H1 (cell line): ENCODE measurements around the gene WDR38. TPM values are rescaled to one million over a fixed set of nuclear protein-coding genes. Genes with fewer than 3 reads are reported as not detected.

Source experiments
- CTCF ChIA-PET: fragments of 300-600 bp; sonication (Branson Sonifier 250); formaldehyde crosslinking; loops from one replicate; lab custom pipeline; 2021; ENCODE audit not compliant: partially characterized antibody; lab: Charles Lee
- POLR2A ChIA-PET: fragments of 300-600 bp; sonication (Branson Sonifier 250); formaldehyde crosslinking; loops from one replicate; lab custom pipeline; 2021; ENCODE audit warnings: inconsistent platforms; ENCODE audit not compliant: partially characterized antibody; lab: Charles Lee
- DNase-seq, 2 experiments: peaks; one replicate each; pipeline versions ENCODE4 v3.0.0 to v3.0.0-alpha.2; 2010 to 2022; ENCODE audit warnings: low spot score in 2 of 2, low read depth in 1 of 2, mixed read lengths in 1 of 2
- FAIRE-seq: peaks from 2 replicates; lab custom pipeline; 2011; peaks lifted over from hg19 to GRCh38; lab: Jason Lieb, UNC
- H2AFZ ChIP-seq: 2 replicates; pipeline ENCODE4 v1.8.1; 2012; ENCODE audit warnings: low read length, inconsistent platforms
- H2AK5ac ChIP-seq: 2 replicates; pipeline ENCODE4 v1.6.1; 2013; ENCODE audit warnings: low read depth, low read length
- H2BK120ac ChIP-seq: replicated peaks from 2 replicates; pipeline ENCODE3; 2013; ENCODE audit warnings: low read depth, low read length, inconsistent platforms
- H2BK12ac ChIP-seq: 2 replicates; pipeline ENCODE4 v1.6.1; 2013; ENCODE audit warnings: low read depth, low read length
- H2BK15ac ChIP-seq: 2 replicates; pipeline ENCODE4 v1.6.1; 2013; ENCODE audit warnings: low read length
- H2BK20ac ChIP-seq: 2 replicates; pipeline ENCODE4 v1.6.1; 2013; ENCODE audit warnings: low read length
- H2BK5ac ChIP-seq: 2 replicates; pipeline ENCODE4 v1.6.1; 2013; ENCODE audit warnings: low read depth, low read length
- H3K14ac ChIP-seq: 2 replicates; pipeline ENCODE4 v1.6.1; 2013; ENCODE audit warnings: inconsistent platforms; ENCODE audit not compliant: insufficient read length
- H3K18ac ChIP-seq: 2 replicates; pipeline ENCODE4 v1.6.1; 2013; ENCODE audit warnings: low read length; ENCODE audit errors: extremely low read depth
- H3K23ac ChIP-seq: 2 replicates; pipeline ENCODE4 v1.6.1; 2013; ENCODE audit warnings: inconsistent platforms; ENCODE audit not compliant: insufficient read length
- H3K23me2 ChIP-seq: 2 replicates; pipeline ENCODE4 v1.6.1; 2013; ENCODE audit warnings: low read depth, low read length
- H3K27ac ChIP-seq: 2 replicates; pipeline ENCODE4 v1.6.1; 2011; ENCODE audit warnings: low read depth, low read length, inconsistent platforms
- H3K27me3 ChIP-seq, 4 experiments: replicated peaks in 1 of 4; 1 replicate in 1 of 4; 2 replicates in 3 of 4; pipeline versions ENCODE4 v1.6.1 to v1.8.1; 2011 to 2013; ENCODE audit warnings: low read length in 3 of 4, mild to moderate bottlenecking in 3 of 4, inconsistent platforms in 2 of 4, mixed read lengths in 2 of 4, moderate library complexity in 1 of 4; ENCODE audit not compliant: control insufficient read depth in 3 of 4, insufficient read depth in 3 of 4; ENCODE audit errors: extremely low read depth in 1 of 4
- H3K36me3 ChIP-seq, 4 experiments: 2 replicates each; pipeline versions ENCODE4 v1.6.1 to v1.8.1; 2011 to 2013; ENCODE audit warnings: mild to moderate bottlenecking in 4 of 4, low read length in 3 of 4, moderate library complexity in 2 of 4, control low read depth in 1 of 4, inconsistent platforms in 1 of 4; ENCODE audit not compliant: insufficient read depth in 4 of 4, control insufficient read depth in 2 of 4
- H3K4ac ChIP-seq: replicated peaks from 2 replicates; pipeline ENCODE3; 2013; ENCODE audit warnings: low read length, low read depth, mixed read lengths, inconsistent platforms; ENCODE audit not compliant: insufficient read length
- H3K4me1 ChIP-seq, 4 experiments: replicated peaks in 1 of 4; 1 replicate in 1 of 4; 2 replicates in 3 of 4; pipeline versions ENCODE4 v1.6.1 to v1.8.1; 2011 to 2013; ENCODE audit warnings: low read length in 3 of 4, inconsistent platforms in 2 of 4, mixed read lengths in 1 of 4; ENCODE audit not compliant: insufficient read depth in 4 of 4, control insufficient read depth in 3 of 4
- H3K4me2 ChIP-seq, 2 experiments: 2 replicates each; pipeline versions ENCODE4 v1.6.1 to v1.8.1; 2011 to 2013; ENCODE audit warnings: low read depth in 2 of 2, low read length in 2 of 2, control low read depth in 1 of 2, inconsistent platforms in 1 of 2, mild to moderate bottlenecking in 1 of 2; ENCODE audit not compliant: insufficient read depth in 1 of 2
- H3K4me3 ChIP-seq, 4 experiments: fragments of 200-600, 300-600 bp in 1 of 4; sonication (generic), shearing (Covaris generic), sonication (Bioruptor Twin) in 1 of 4; 2 replicates each; pipeline versions ENCODE4 v1.5.1 to v1.8.1; 2011 to 2016; ENCODE audit warnings: low read length in 4 of 4, low read depth in 3 of 4, control low read depth in 2 of 4, inconsistent platforms in 2 of 4, mild to moderate bottlenecking in 2 of 4, mixed read lengths in 1 of 4, moderate library complexity in 1 of 4; ENCODE audit not compliant: insufficient read depth in 2 of 4; ENCODE audit errors: extremely low read depth in 1 of 4
- H3K56ac ChIP-seq: replicated peaks from 2 replicates; pipeline ENCODE3; 2013; ENCODE audit warnings: low read depth, mild to moderate bottlenecking, mixed read lengths, low read length, inconsistent platforms; ENCODE audit not compliant: insufficient read length
- H3K79me1 ChIP-seq: 2 replicates; pipeline ENCODE4 v1.6.1; 2013; ENCODE audit warnings: low read depth, low read length, control low read depth
- H3K79me2 ChIP-seq, 2 experiments: 2 replicates each; pipeline versions ENCODE4 v1.6.1 to v1.8.1; 2012 to 2013; ENCODE audit warnings: low read length in 2 of 2, mild to moderate bottlenecking in 2 of 2, inconsistent platforms in 1 of 2; ENCODE audit not compliant: insufficient read depth in 2 of 2, control insufficient read depth in 1 of 2
- H3K9ac ChIP-seq, 4 experiments: replicated peaks in 1 of 4; 1 replicate in 1 of 4; 2 replicates in 3 of 4; pipeline versions ENCODE4 v1.6.1 to v1.8.1; 2011 to 2013; ENCODE audit warnings: low read depth in 3 of 4, low read length in 3 of 4, control low read depth in 2 of 4, mild to moderate bottlenecking in 2 of 4, moderate library complexity in 2 of 4, inconsistent platforms in 1 of 4; ENCODE audit errors: extremely low read depth in 1 of 4
- H3K9me3 ChIP-seq, 2 experiments: 2 replicates each; pipeline versions ENCODE4 v1.6.1 to v1.8.1; 2012 to 2013; ENCODE audit warnings: mild to moderate bottlenecking in 2 of 2, moderate library complexity in 2 of 2, control low read depth in 1 of 2, inconsistent platforms in 1 of 2, low read depth in 1 of 2, low read length in 1 of 2, mixed read lengths in 1 of 2; ENCODE audit not compliant: insufficient read depth in 2 of 2
- H4K20me1 ChIP-seq, 2 experiments: replicated peaks in 1 of 2; 2 replicates each; pipeline versions ENCODE3 to v1.8.1; 2011 to 2013; ENCODE audit warnings: inconsistent platforms in 2 of 2, low read length in 2 of 2, mild to moderate bottlenecking in 1 of 2; ENCODE audit not compliant: insufficient read depth in 2 of 2, control insufficient read depth in 1 of 2
- H4K5ac ChIP-seq: 2 replicates; pipeline ENCODE4 v1.6.1; 2013; ENCODE audit warnings: low read length, low read depth, mixed read lengths, inconsistent platforms; ENCODE audit not compliant: insufficient read length
- H4K8ac ChIP-seq: 2 replicates; pipeline ENCODE4 v1.8.0; 2013; ENCODE audit warnings: mild to moderate bottlenecking, moderate library complexity, low read length, inconsistent platforms; ENCODE audit not compliant: insufficient read depth; ENCODE audit errors: extremely low read depth
- H4K91ac ChIP-seq: replicated peaks from 2 replicates; pipeline ENCODE3; 2013; ENCODE audit warnings: low read length, mixed read lengths, inconsistent platforms; ENCODE audit not compliant: insufficient read length
- POU5F1 ChIP-seq: IDR thresholded peaks from 2 replicates; pipeline ENCODE4 v1.6.1; 2011; ENCODE audit warnings: low read depth, mild to moderate bottlenecking, low read length, moderate library complexity
- RNF2 ChIP-seq: fragments of 200-900, 300-1000 bp; sonication (generic); IDR thresholded peaks from 2 replicates; pipeline ENCODE4 v1.7.1; 2016; ENCODE audit warnings: borderline replicate concordance, low read depth, mild to moderate bottlenecking, antibody characterized with exemption, low read length; ENCODE audit not compliant: poor library complexity, severe bottlenecking; ENCODE audit errors: missing control alignments
- SAP30 ChIP-seq: fragments of 300-600 bp; sonication (generic); IDR thresholded peaks from 2 replicates; pipeline ENCODE4 v1.7.1; 2012; ENCODE audit warnings: low read length, moderate library complexity, mild to moderate bottlenecking, inconsistent platforms; ENCODE audit not compliant: insufficient read depth, insufficient replicate concordance
- SIN3A ChIP-seq, 2 experiments: IDR thresholded peaks in 1 of 2; conservative IDR thresholded peaks in 1 of 2; 2 replicates each; pipeline ENCODE4 v1.6.1; 2011 to 2012; ENCODE audit warnings: low read length in 2 of 2, improper control_type of control experiment in 1 of 2, low read depth in 1 of 2, mild to moderate bottlenecking in 1 of 2
- TCF12 ChIP-seq: IDR thresholded peaks from 2 replicates; pipeline ENCODE4 v1.6.1; 2011; ENCODE audit warnings: low read depth, mild to moderate bottlenecking, low read length
- WGBS, 2 experiments: shearing (Covaris generic) in 1 of 2; methylation state at CpG; one replicate each; pipeline versions ENCODE4 v1.1.6 to v1.1.7; 2013 to 2015; ENCODE audit warnings: low lambda C conversion rate in 2 of 2, mixed read lengths in 2 of 2, inconsistent platforms in 1 of 2, low coverage in 1 of 2, missing lambda C conversion rate in 1 of 2; ENCODE audit not compliant: insufficient replicate concordance in 2 of 2, insufficient coverage in 1 of 2, insufficient read length in 1 of 2; ENCODE audit errors: extremely low coverage in 1 of 2, missing lambda C conversion rate in 1 of 2; 5-methylcytosine and 5-hydroxymethylcytosine counted together
- polyA plus RNA-seq, 7 experiments: library from polyadenylated mRNA; depleted of rRNA in 3 of 7; stranded (reverse) in 5 of 7; unstranded in 2 of 7; fragments of >200 nt in 5 of 7; fragments of 200-250 nt in 2 of 7; gene quantifications; 1 replicate in 5 of 7; 2 replicates in 1 of 7; 4 replicates in 1 of 7; pipeline versions ENCODE4 v1.2.1 to v1.2.3, GENCODE V29; 2011 to 2013; ENCODE audit warnings: missing spikeins in 2 of 7, mixed read lengths in 2 of 7
- total RNA-seq: library from RNA; stranded (reverse); fragmentation: NEBNext Ultra II Directional; extraction: Animal tissue kit (Norgen Biotek cat#: 25700); gene quantifications from 2 replicates; pipeline ENCODE4 v1.2.1, GENCODE V29; 2021
- TF ChIP-seq, protein P1 (sequence below): IDR thresholded peaks from 2 replicates; pipeline ENCODE4 v1.6.1; 2012; ENCODE audit warnings: inconsistent platforms
- TF ChIP-seq, protein P2 (sequence below): IDR thresholded peaks from 2 replicates; pipeline ENCODE4 v1.6.1; 2012; ENCODE audit warnings: inconsistent platforms

The WDR38 gene
- total and polyA plus RNA-seq, 2 of the 8 experiments (the other 6 are each of a cell fraction or from before 2014, with no cell fraction given), result not detected

- Histone ChIP-seq H2BK15ac (no peak overlapping the region), H3K14ac (no peak overlapping the region), H3K36me3 (no peaks in the 10 kb centered on the region; a peak in 1 of 8 replicates), H3K27me3 (no peaks in the 10 kb centered on the region), H3K27ac (no peak overlapping the region), H3K4me1 (peaks cover 0 to 2% (median under 1%) of the 10 kb centered on the region in 4 experiments; a peak in 3 of 7 replicates), H4K5ac (no peak overlapping the region), H2BK120ac (no peak overlapping the region), H3K56ac (no peak overlapping the region), H4K20me1 (peaks cover 0 to 2% of the 10 kb centered on the region in 2 experiments), H3K79me1 (no peaks in the 10 kb centered on the region), H3K9me3 (no peaks in the 10 kb centered on the region; a peak in 1 of 4 replicates), H2BK12ac (no peak overlapping the region), H3K4ac (no peak overlapping the region), H3K4me2 (no peak overlapping the region), H3K23me2 (no peaks in the 10 kb centered on the region), H2BK5ac (no peak overlapping the region), H2AK5ac (no peak overlapping the region), H3K18ac (no peak overlapping the region), H2BK20ac (no peak overlapping the region), H3K9ac (no peak overlapping the region), H3K4me3 (no peak overlapping the region), H2AFZ (no peak overlapping the region), H3K23ac (no peak overlapping the region), H3K79me2 (no peaks in the 10 kb centered on the region), H4K91ac (no peak overlapping the region), H4K8ac (no peak overlapping the region)
- CTCF ChIA-PET, result interaction anchor here (0.8 to 3.0 kb wide), 8 partner anchors 9 to 112 kb away, joined by 3 to 17 read pairs (median 4); partner anchors contain the start of genes OLFML2A and WDR38
- FAIRE-seq (no peak), DNase-seq (no peak)
- WGBS, 2 experiments, result 88% methylated on average over 11 of the region's 13 CpGs; no CpG with 5 or more reads in 1 of the 2 experiments
- POLR2A ChIA-PET, result interaction anchor here (1.4 to 31.1 kb wide), 2 partner anchors 10 to 26 kb away, joined by 5 to 573 read pairs; partner anchors contain the start of genes ARPC5L, RPL35 and WDR38
- TF ChIP-seq SAP30 (no peak), SIN3A (conservative IDR thresholded peaks at IDR 0.05 in 1 of 2, IDR thresholded peaks at IDR 0.05 in 1 of 2; ENCODE audit: low read depth in 1 of 2, low read length in 2 of 2) (no peak), TCF12 (no peak), POU5F1 (no peak), RNF2 (no peak)
- TF ChIP-seq, protein P1, sequence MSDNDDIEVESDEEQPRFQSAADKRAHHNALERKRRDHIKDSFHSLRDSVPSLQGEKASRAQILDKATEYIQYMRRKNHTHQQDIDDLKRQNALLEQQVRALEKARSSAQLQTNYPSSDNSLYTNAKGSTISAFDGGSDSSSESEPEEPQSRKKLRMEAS, result no peak
- TF ChIP-seq, protein P2, sequence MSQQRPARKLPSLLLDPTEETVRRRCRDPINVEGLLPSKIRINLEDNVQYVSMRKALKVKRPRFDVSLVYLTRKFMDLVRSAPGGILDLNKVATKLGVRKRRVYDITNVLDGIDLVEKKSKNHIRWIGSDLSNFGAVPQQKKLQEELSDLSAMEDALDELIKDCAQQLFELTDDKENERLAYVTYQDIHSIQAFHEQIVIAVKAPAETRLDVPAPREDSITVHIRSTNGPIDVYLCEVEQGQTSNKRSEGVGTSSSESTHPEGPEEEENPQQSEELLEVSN, result no peak
These were observed 35.7 kb downstream of the WDR38 start for GRCh38 chr9:124889006-124889405.
